ENCODE measurements around the gene CFAP70. TPM values are rescaled to one million over a fixed set of nuclear protein-coding genes. Genes with fewer than 3 reads are reported as not detected.
A peak's percentile ranks its signal among the peaks of the same experiment; 100 is the strongest.
"Not testable (repeated sequence)": the region's sequence is repeated elsewhere in the genome, so short reads cannot be mapped to it uniquely, and the experiment has no call there.

Gene CFAP70
- polyA plus RNA-seq (ENCODE audit: insufficient read length in 4 of 4) = 10 to 100 TPM in 3 of 4 donors, 1 to 10 TPM in 1; 2.7 to 24.5 (median 14.5) TPM

GRCh38 chr10:73358331-73359279 is at the start of gene CFAP70:
CFAP70 (minus strand) TSS chr10:73358864; CDS start chr10:73354796, 4,068 bp downstream.
- DNase-seq (ENCODE audit: low read depth in 4 of 4, low spot score in 3 of 4) = peak; percentile 91 to 96 (median 96)

GRCh38 chr10:73408061-73408460 is 49.4 kb upstream of the CFAP70 start:
- DNase-seq (ENCODE audit: low read depth in 4 of 4, low spot score in 3 of 4) = no peak

- DNase-seq (ENCODE audit: low read depth in 4 of 4, low spot score in 3 of 4) = no peak
Measured at GRCh38 chr10:73407495-73407894, 48.8 kb upstream of the CFAP70 start.

- no peak for DNase-seq (ENCODE audit: low read depth in 4 of 4, low spot score in 3 of 4)
Measured at GRCh38 chr10:73406846-73407245, 48.2 kb upstream of the CFAP70 start.

GRCh38 chr10:73405556-73405955 is 46.9 kb upstream of the CFAP70 start:
- DNase-seq (ENCODE audit: low read depth in 4 of 4, low spot score in 3 of 4) = no peak

- no peak for DNase-seq (ENCODE audit: low read depth in 4 of 4, low spot score in 3 of 4)
Measured at GRCh38 chr10:73404690-73405089, 46.0 kb upstream of the CFAP70 start.

DNA sequence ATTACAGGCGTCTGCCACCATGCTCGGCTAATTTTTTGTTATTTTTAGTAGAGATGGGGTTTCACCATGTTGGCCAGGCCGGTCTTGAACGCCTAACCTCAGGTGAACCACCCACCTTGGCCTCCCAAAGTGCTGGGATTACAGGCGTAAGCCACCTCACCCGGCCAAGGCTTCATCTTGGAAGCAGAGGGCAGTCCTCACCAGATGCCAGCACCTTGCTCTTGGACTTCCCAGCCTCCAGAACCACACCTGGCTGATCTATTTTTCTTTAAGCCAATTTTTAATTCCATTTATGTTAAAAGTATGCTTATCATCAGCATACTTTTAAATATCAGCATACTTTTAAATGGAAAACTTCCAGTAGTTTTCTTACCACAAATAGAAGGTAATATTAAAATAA is 43.0 kb upstream of the CFAP70 start:
- no peak for DNase-seq (ENCODE audit: low read depth in 4 of 4, low spot score in 3 of 4)

GRCh38 chr10:73399063-73399462 is 40.4 kb upstream of the CFAP70 start:
- no peak for DNase-seq (ENCODE audit: low read depth in 4 of 4, low spot score in 3 of 4)

- DNase-seq (ENCODE audit: low read depth in 4 of 4, low spot score in 3 of 4) = no peak
Measured at GRCh38 chr10:73398024-73398423, 39.4 kb upstream of the CFAP70 start.

DNA sequence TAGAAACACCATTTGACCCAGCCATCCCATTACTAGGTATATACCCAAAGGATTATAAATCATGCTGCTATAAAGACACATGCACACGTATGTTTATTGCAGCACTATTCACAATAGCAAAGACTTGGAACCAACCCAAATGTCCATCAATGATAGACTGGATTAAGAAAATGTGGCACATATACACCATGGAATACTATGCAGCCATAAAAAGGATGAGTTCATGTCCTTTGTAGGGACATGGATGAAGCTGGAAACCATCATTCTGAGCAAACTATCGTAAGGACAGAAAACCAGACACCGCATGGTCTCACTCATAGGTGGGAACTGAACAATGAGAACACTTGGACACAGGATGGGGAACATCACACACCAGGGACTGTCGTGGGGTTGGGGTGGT is 35.7 kb upstream of the CFAP70 start:
- not testable (repeated sequence) for DNase-seq (ENCODE audit: low read depth in 4 of 4, low spot score in 3 of 4)

DNA sequence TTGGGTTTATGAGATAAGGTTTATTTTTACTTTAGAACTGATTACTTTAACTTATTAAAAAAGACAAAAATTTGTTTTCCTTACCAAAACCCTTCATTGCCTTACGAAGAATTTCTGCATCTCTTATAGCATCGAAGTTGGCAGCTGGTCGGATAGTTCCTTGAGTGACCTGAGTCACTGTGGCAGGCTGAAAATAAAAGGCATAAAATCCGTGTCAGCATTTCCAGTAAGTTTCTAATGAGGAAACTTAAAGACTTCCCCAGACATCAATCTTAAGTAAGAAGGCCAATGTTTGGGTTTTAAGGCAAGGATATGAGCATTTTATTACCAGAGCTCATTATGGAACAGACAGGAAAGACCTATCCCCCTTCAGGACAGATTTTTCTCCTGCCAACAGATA is 29.6 kb upstream of the CFAP70 start:
- DNase-seq (ENCODE audit: low read depth in 4 of 4, low spot score in 3 of 4) = no peak

GRCh38 chr10:73386583-73386982 is 27.9 kb upstream of the CFAP70 start:
- DNase-seq (ENCODE audit: low read depth in 4 of 4, low spot score in 3 of 4) = no peak

DNA sequence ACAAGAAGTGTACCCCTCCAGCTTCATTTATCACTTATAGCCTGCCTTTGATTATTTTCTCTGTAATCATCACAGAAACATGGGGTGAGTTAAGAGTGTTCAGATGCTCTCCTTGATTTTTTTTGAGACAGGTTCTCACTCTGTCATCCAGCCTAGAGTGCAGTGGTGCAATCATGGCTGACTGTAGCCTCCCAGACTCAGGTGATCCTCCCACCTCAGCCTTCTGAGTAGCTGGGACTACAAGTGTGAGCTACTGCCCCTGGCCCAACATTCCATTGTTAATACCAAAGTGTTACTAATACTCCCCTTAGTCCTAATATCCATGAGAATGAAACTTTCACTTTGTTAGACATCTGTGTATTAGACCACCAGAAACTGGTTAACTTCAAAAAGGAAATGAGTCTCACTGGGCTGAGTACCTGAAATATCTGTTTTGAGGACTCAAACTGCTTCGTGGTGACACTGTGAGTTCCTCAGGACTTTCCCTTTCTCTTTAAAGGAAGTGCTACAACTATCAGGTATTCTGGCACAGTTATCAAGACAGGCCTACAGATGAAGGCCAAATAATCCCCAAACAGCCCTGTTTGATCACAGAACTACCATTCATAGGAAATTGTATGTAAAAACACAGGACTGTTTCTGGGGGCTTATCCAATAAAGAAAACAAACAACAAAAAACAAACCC is 20.5 kb upstream of the CFAP70 start:
- DNase-seq (ENCODE audit: low read depth in 4 of 4, low spot score in 3 of 4) = no peak

- DNase-seq (ENCODE audit: low read depth in 4 of 4, low spot score in 3 of 4) = no peak
Measured at GRCh38 chr10:73376679-73377078, 18.0 kb upstream of the CFAP70 start.

DNA sequence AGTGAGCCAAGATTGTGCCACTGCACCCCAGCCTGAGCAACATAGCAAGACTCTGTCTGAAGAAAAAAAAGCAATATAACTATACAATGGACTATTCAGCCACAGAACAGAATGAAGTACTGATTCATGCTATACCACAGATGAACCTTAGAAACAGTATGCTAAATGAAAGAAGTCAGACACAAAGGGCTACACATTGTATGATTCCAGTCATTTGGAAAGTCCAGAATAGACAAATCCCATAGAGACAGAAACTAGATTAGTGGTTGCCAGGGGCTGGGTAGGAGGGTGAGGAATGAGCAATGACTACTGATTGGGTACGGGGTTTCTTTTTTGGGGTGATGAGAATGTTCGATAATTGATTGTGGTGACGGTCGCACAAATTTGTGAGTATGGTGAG is 9.6 kb upstream of the CFAP70 start:
- no peak for DNase-seq (ENCODE audit: low read depth in 4 of 4, low spot score in 3 of 4)

DNA sequence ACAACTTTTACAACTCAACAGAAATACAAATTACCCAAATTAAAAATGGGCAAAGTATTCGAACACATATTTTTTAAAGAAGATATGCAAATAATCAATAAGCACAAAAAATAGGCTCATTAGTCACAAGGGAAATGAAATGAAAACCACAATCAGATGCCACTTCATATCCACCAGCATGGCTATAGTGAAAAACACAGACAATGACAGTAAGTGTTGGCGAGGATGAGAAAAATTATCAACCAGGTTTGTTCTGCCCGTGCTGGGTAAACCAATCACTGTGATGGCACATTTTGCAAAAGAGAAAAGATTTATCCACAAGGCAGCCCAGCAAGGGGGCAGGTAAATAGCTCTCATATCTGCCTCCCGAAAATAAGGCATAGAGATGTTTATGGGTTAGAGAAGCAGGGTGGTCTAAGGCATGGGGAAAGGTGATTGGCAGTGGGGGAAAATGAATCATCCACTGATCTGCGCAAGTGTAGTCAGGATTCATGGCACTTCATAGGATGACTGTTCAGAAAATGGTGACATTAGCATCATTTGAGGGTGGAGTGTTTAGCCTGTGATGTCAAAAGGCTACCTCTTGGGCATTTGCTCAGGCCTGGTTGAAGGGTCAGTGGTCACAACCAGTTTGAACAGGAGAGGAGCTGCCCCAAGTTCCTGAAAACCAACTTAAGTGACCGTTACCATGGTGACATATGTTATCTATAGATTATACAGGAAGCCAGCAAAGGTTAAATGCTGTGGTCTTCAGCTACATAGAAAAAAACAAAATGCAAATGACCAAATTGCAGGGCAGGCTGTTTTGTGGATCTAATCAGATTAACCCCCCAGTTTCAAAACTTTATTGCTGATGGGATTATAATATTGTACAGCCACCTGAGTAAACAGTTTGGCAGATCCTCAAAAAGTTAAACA is 8.0 kb upstream of the CFAP70 start:
- no peak for DNase-seq (ENCODE audit: low read depth in 4 of 4, low spot score in 3 of 4)

DNA sequence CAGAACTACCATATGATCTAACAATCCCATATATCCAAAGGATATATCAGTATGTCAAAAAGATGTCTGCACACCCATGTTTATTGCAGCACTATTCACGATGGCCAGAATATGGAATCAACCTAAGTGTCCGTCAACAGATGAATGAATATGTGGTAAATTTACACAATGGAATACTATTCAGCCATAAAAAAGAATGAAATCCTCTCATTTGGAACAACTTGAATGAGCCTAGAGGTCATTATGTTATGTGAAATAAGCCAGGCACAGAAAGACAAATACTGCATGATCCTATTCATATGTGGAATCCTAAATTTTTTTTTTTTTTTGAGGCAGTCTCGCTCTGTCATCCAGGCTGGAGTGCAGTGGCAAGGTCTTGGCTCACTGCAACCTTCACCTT is 6.3 kb upstream of the CFAP70 start:
- no peak for DNase-seq (ENCODE audit: low read depth in 4 of 4, low spot score in 3 of 4)

DNA sequence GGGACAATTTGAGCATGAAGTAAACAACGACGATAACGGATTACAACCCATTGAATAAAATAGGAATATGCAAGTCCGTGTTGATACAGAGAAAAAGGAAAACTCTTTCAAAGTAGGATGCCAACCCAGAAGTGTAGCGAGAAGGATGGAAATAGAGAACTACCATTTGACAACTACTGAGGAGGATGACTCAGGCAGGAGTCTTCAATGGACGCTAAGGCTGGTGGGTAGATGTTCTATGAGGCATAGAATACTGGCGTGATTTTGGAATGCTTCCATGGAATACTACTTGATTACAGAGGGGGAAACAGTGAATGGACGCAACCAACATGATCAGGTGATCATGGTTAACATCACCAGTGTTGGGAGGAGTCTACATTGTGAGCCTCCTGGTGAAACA is 828 bp upstream of the CFAP70 start:
- no peak for DNase-seq (ENCODE audit: low read depth in 4 of 4, low spot score in 3 of 4)

DNA sequence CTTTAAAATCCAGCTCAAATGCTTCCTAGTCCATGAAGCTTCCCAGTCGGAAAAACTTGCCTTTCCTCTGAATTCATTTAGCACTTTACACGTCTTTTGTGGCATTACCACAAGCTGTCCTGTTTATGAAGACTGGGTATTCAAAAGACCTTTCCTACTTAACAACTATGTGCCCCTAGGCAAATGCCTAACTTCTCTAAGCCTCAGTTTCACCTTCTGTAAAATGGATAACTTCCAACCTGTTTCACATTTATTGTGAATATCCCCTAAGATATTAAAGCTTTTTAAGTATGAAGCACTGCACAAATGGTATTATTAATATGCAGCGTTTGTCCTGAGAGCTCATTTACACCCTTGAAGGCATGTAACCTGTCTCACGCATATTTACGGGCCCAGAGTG is 843 bp downstream of the CFAP70 start:
- DNase-seq (ENCODE audit: low read depth in 4 of 4, low spot score in 3 of 4) = no peak

DNA sequence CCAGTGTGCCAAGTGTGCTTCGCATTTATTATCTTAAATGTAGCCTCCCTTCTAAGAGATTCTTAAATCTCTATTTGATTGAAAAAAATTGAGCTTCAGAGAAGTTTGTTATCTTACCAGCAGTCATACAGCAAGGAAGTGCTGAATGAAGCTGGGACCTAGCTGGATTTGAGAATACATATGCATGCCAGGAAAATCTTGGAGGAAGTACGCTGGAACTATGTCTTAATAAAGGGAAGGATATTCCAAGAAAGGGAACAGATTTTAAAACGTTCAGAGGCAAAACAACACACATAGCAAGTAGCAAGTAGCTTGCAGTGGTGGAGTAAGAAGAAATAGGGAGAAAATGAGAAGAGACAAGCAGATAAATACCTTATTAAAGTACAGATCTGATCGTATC is 1.5 kb downstream of the CFAP70 start:
- DNase-seq (ENCODE audit: low read depth in 4 of 4, low spot score in 3 of 4) = no peak

DNA sequence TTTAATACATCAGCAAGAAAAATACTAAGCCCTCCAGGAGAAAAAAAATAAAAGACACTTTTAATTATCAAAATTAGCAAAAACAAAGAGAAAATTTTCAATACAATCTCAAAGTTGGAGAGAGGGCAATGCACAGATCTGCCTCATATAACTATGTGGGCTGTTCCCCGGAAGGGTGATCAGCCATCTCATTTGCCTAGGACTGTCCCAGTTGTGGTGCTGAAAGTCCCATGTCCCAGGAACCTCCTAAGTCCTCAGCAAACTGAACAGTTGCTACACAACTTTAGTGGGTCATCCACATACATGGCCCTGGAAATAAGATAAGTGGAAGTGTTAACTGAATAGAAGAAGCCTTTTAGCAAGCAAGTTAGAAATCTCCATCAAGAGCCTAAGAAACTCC is 14.4 kb downstream of the CFAP70 start:
- no peak for DNase-seq (ENCODE audit: low read depth in 4 of 4, low spot score in 3 of 4)
